Esophagus (tissue), 2 donors: Measurements from ENCODE around the gene DOP1A. TPM values are rescaled to one million over a fixed set of nuclear protein-coding genes. Genes with fewer than 3 reads are reported as not detected.

ENCODE experiments used
- H3K27ac ChIP-seq, 2 donors: one replicate each; pipeline ENCODE4 v1.5.1; 2013; ENCODE audit warnings: low read depth in 2 of 2, mild to moderate bottlenecking in 2 of 2, inconsistent platforms in 1 of 2, low read length in 1 of 2, moderate library complexity in 1 of 2
- H3K27me3 ChIP-seq, 2 donors: one replicate each; pipeline ENCODE4 v1.6.1; 2013; ENCODE audit warnings: low read length in 2 of 2, control low read depth in 1 of 2, mild to moderate bottlenecking in 1 of 2; ENCODE audit not compliant: insufficient read depth in 2 of 2, control insufficient read depth in 1 of 2
- H3K36me3 ChIP-seq, 2 donors: one replicate each; pipeline ENCODE4 v1.6.1; 2013; ENCODE audit warnings: low read length in 1 of 2; ENCODE audit not compliant: control insufficient read depth in 2 of 2, insufficient read depth in 2 of 2
- H3K4me1 ChIP-seq, 2 donors: one replicate each; pipeline ENCODE4 v1.6.1; 2013; ENCODE audit warnings: low read length in 1 of 2; ENCODE audit not compliant: control insufficient read depth in 2 of 2, insufficient read depth in 2 of 2
- H3K4me3 ChIP-seq, 2 donors: one replicate each; pipeline ENCODE4 v1.5.1; 2013; ENCODE audit warnings: low read length in 2 of 2, mild to moderate bottlenecking in 2 of 2, low read depth in 1 of 2, moderate library complexity in 1 of 2
- H3K9me3 ChIP-seq, 2 donors: one replicate each; pipeline ENCODE4 v1.6.1; 2013; ENCODE audit warnings: mild to moderate bottlenecking in 2 of 2, low read depth in 1 of 2, low read length in 1 of 2, moderate library complexity in 1 of 2; ENCODE audit not compliant: control insufficient read depth in 2 of 2, insufficient read depth in 1 of 2
- WGBS, 2 donors: extraction: QIAGEN DNeasy Blood & Tissue Kit; methylation state at CpG; one replicate each; pipeline ENCODE4 v1.1.7; 2013; 5-methylcytosine and 5-hydroxymethylcytosine counted together
- polyA plus RNA-seq, 2 donors: library from polyadenylated mRNA; stranded (reverse); fragments of 200-250 nt; gene quantifications; one replicate each; pipeline ENCODE4 v1.2.3, GENCODE V29; 2013
- donor health status: healthy with polysubstance abuse.
- donor health status: Bipolar disorder and iron deficiency.

The DOP1A gene
- polyA plus RNA-seq, 2 donors: 5.8 to 6.0 TPM

GRCh38 chr6:83053678-83054077 is 13.8 kb upstream of the DOP1A start:
- H3K4me3 ChIP-seq: no peak overlapping the region
- peaks cover 0 to 3% of the 10 kb centered on the region in 2 donors for H3K36me3 ChIP-seq
- H3K4me1 ChIP-seq: no peaks in the 10 kb centered on the region
- no peaks in the 10 kb centered on the region for H3K27me3 ChIP-seq
- H3K27ac ChIP-seq: no peak overlapping the region
- 86 to 89% methylated on average over 3 of the region's 3 CpGs for WGBS, 2 donors
- no peaks in the 10 kb centered on the region for H3K9me3 ChIP-seq

DNA sequence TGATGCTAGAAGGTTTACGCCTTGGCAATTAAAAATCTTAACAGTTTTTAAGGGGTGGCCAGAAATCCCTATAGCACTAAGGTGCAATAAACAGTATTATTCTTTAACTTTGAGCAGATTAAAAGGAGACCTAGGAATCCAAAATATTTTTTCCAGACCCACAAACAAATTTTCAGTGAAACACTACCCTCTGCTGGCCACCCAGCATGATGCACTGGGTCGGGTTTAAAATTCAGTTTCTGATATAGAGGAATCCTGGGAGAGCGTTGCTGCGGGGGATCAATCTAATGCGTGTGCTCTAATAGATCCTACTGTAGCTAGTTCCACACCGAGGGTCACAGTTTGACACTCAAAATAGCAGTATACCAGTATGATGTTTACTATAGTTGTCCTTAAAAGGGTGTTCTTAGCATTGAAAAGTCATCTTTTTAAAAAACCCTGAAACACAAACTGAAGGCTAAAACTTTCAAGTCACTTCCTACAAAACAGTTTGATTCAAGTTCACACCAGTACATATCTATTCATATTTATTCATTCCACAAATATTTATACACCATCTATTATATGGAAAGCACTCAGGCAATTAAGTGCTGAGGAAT is 12.0 kb upstream of the DOP1A start:
- Histone ChIP-seq H3K9me3 (no peaks in the 10 kb centered on the region), H3K36me3 (no peaks in the 10 kb centered on the region), H3K4me3 (no peak overlapping the region), H3K27ac (no peak overlapping the region), H3K27me3 (no peaks in the 10 kb centered on the region), H3K4me1 (no peaks in the 10 kb centered on the region)
- WGBS, 2 donors: 21% methylated on average over 6 of the region's 6 CpGs

DNA sequence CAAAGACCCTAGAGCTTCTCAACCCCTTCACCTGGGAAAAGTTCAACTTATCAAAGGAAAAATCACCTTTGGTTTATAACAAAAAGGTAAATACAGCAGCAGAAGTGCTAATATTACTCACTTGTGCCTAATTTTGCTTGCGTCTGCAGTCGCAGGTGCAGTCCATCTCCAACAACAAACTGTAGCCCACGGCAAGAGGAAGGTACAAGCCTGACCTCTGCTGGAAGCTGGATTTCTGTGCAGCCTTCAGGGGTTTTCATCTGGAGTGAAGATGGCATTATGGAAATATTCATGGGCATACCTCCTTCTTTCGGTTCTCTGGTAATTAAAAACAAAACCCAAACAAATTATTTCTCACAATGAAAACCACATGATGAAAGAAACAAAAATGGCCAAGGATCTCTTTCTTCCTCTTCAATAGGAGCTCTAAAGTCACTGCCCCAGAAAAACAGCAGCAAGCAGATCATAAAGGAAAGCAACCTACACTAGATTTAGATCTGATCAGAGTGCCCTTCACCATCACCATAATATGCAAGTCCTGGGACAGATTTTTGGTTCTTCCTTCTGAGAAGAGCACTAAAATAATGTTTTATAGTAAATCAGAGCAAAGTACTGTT is 9.7 kb upstream of the DOP1A start:
- Histone ChIP-seq H3K9me3 (no peaks in the 10 kb centered on the region), H3K4me3 (no peak overlapping the region), H3K4me1 (no peaks in the 10 kb centered on the region), H3K36me3 (no peaks in the 10 kb centered on the region), H3K27ac (no peak overlapping the region), H3K27me3 (no peaks in the 10 kb centered on the region)
- WGBS, 2 donors: 36 to 37% methylated on average over 4 of the region's 4 CpGs

DNA sequence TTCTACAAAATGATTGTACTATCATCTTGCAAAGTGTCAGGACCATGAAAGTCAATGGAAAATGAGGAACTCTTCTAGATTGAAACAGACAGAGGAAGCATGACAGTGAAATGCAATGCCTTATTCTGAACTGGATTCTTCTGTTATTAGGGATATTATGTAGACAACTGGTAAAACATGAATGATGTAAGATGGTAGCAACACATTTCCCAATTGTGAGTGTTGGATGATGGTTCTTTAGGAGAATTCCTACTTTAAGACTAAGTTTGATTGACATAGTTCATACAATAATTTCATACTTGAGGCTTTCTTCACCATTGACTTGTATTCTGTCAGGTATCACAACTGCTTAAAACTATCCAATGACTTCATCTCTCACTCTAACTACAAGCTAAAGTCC is 6.3 kb upstream of the DOP1A start:
- H3K4me1 ChIP-seq: no peaks in the 10 kb centered on the region
- no peaks in the 10 kb centered on the region for H3K27me3 ChIP-seq
- H3K36me3 ChIP-seq: no peaks in the 10 kb centered on the region
- no peak overlapping the region for H3K4me3 ChIP-seq
- H3K9me3 ChIP-seq: no peaks in the 10 kb centered on the region
- H3K27ac ChIP-seq: no peak overlapping the region

DNA sequence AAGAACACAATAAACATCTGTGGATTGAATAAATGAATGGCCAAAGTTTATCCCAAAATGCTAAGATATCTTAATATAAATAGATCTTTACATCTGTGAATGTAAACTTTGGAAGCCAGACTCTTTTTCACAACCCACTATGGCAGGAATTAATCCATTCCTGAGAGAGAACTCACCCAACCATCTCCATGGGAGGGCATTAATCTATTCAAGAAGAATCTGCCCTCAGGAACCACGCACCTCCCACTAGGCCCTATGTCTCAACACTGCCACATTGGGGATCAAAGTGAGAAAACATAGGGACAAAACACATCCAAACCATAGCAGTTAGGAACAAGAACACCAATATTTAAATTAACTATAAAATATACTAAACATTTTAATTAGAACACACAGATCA is 5.2 kb upstream of the DOP1A start:
- 90 to 98% methylated on average over 1 of the region's 1 CpG for WGBS, 2 donors

GRCh38 chr6:83065511-83066192 is 1.8 kb upstream of the DOP1A start, which contains the start of gene UBE3D:
UBE3D (minus strand) TSS chr6:83065841; CDS start chr6:83065718, 123 bp downstream.
- Histone ChIP-seq H3K4me1 (no peaks in the 10 kb centered on the region), H3K9me3 (no peaks in the 10 kb centered on the region), H3K27ac (peak within 1 kb of the TSS; percentile 6 to 20), H3K4me3 (peak within 1 kb of the TSS; percentile 69 to 75), H3K36me3 (no peaks in the 10 kb centered on the region), H3K27me3 (no peaks in the 10 kb centered on the region)
- WGBS, 2 donors: 2% methylated on average over 48 of the region's 48 CpGs

More for the DNA sequence above, 5.2 kb upstream of the DOP1A start:
- H3K4me1 ChIP-seq: no peaks in the 10 kb centered on the region
- no peaks in the 10 kb centered on the region for H3K36me3 ChIP-seq
- H3K27me3 ChIP-seq: no peaks in the 10 kb centered on the region
- H3K4me3 ChIP-seq: no peak overlapping the region
- H3K27ac ChIP-seq: no peak overlapping the region
- no peaks in the 10 kb centered on the region for H3K9me3 ChIP-seq

DNA sequence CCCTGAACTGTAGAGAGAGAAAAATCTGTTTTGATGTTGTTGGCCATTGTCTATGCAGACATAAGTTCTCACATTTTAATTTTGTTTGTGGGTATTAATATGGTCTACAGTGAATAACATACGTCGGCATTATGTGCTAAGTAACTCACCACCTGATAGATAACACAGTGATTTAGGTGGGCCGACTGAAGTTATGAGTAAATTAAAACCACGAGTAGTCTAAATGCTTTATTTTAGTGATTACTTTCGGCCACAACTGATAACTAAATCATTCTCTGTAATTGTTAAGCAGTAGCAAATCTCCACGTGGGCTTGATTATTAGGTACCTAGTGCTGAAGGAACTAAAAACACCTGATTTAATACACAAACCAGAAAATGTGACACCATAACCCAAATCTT is 1.1 kb downstream of the DOP1A start:
- Histone ChIP-seq H3K4me1 (no peaks in the 10 kb centered on the region), H3K27ac (peak overlapping the region; percentile 97 to 98), H3K9me3 (no peaks in the 10 kb centered on the region), H3K27me3 (no peaks in the 10 kb centered on the region), H3K4me3 (peak overlapping the region in 1 of 2 donors; percentile 87), H3K36me3 (no peaks in the 10 kb centered on the region)
- WGBS, 2 donors: 29 to 37% methylated on average over 6 of the region's 6 CpGs

DNA sequence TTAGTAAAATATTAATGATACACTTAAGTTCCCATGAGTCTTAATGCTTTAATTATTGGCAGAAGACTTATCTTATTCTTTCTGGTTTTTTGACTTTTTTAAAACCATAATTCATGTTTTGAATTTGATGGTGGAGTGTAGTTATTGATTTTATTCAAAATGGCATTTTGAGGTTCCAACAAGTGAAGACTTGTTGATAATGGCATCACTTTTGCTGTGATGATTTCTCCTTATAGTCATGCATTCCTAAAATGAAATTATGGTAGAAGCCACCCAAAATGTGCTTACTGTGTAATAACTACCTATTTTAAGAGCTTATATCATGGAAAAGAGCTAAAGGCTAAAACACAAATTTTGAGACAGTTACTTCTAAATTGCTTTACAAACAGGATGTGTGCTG is 2.2 kb downstream of the DOP1A start:
- no peaks in the 10 kb centered on the region for H3K27me3 ChIP-seq
- no peak overlapping the region for H3K4me3 ChIP-seq
- no peaks in the 10 kb centered on the region for H3K9me3 ChIP-seq
- no peaks in the 10 kb centered on the region for H3K4me1 ChIP-seq
- no peaks in the 10 kb centered on the region for H3K36me3 ChIP-seq
- H3K27ac ChIP-seq: no peak overlapping the region

- Histone ChIP-seq H3K4me1 (no peaks in the 10 kb centered on the region), H3K27ac (peak overlapping the region; percentile 56 to 78), H3K4me3 (peak overlapping the region in 1 of 2 donors; percentile 32), H3K9me3 (no peaks in the 10 kb centered on the region), H3K27me3 (no peaks in the 10 kb centered on the region), H3K36me3 (no peaks in the 10 kb centered on the region)
- WGBS, 2 donors: 56 to 69% methylated on average over 4 of the region's 4 CpGs
Measured at GRCh38 chr6:83071023-83071422, 3.6 kb downstream of the DOP1A start.

DNA sequence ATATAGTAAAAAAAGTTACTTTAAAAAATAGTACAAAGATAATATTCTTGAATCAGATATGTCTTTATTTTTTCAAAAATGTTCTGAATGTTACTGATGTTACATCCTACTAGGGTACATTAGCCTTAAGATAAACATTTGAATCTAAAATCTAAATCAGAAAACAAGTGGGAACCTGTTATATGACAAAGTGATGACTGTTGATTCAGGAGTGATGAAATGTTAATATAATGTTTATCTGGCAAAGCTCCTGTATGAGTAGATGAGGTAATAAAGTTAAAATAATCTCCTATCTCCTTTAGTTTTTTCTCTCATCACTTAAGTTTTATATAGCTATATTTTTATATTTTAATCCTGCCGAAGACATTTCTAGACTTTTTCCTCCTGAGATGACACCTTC is 4.2 kb downstream of the DOP1A start:
- Histone ChIP-seq H3K4me1 (no peaks in the 10 kb centered on the region), H3K36me3 (no peaks in the 10 kb centered on the region), H3K27ac (no peak overlapping the region), H3K9me3 (no peaks in the 10 kb centered on the region), H3K4me3 (no peak overlapping the region), H3K27me3 (no peaks in the 10 kb centered on the region)
- 65 to 74% methylated on average over 1 of the region's 1 CpG for WGBS, 2 donors
